ENCODE measurements around the gene PCNX4.

The PCNX4 gene

GRCh38 chr14:60204843-60205774 is 113.4 kb downstream of the PCNX4 start:
- Histone ChIP-seq H4K20me1 (ENCODE audit: insufficient read depth, low read length) (no peaks in the 10 kb centered on the region), H2AFZ (ENCODE audit: low read length) (0 out of 2 replicates have a peak overlapping the region, but pooled peaks have one; percentile 13), H3K27ac (ENCODE audit: low read depth, low read length, poor library complexity, severe bottlenecking) (peak overlapping the region; percentile 100), H3K36me3 (ENCODE audit: insufficient read depth, low read length) (no peaks in the 10 kb centered on the region; the same call in 1 of the 2 replicates), H3K79me2 (ENCODE audit: insufficient read depth, low read length) (no peaks in the 10 kb centered on the region), H3K9me3 (ENCODE audit: low read length) (no peaks in the 10 kb centered on the region; the same call in 1 of the 2 replicates), H3K9ac (ENCODE audit: low read length) (peak overlapping the region; percentile 74), H3K4me3 (ENCODE audit: low read depth, low read length, poor library complexity, severe bottlenecking) (peak overlapping the region; percentile 33), H3K27me3 (ENCODE audit: insufficient read depth, low read length) (no peaks in the 10 kb centered on the region), H3F3A (ENCODE audit: insufficient read depth, low read length) (no peaks in the 10 kb centered on the region), H3K4me2 (ENCODE audit: low read length) (peak overlapping the region; percentile 65), H3K9me2 (ENCODE audit: low read depth, low read length) (no peaks in the 10 kb centered on the region), H3K4me1 (ENCODE audit: insufficient read depth, low read length, severe bottlenecking) (peaks cover 36% of the 10 kb centered on the region)
- TF ChIP-seq CTCF (IDR thresholded peaks at IDR 0.05; ENCODE audit: low read length) = no peak
- TF ChIP-seq EZH2 (IDR thresholded peaks at IDR 0.05; ENCODE audit: borderline replicate concordance, low read length) = no peak

GRCh38 chr14:60206249-60206670 is 114.5 kb downstream of the PCNX4 start:
- Histone ChIP-seq H3F3A (ENCODE audit: insufficient read depth, low read length) (no peaks in the 10 kb centered on the region), H2AFZ (ENCODE audit: low read length) (0 out of 2 replicates have a peak overlapping the region, but pooled peaks have one; percentile 34), H3K4me2 (ENCODE audit: low read length) (no peak overlapping the region), H3K36me3 (ENCODE audit: insufficient read depth, low read length) (no peaks in the 10 kb centered on the region; the same call in 1 of the 2 replicates), H3K9me2 (ENCODE audit: low read depth, low read length) (no peaks in the 10 kb centered on the region), H3K27ac (ENCODE audit: low read depth, low read length, poor library complexity, severe bottlenecking) (peak overlapping the region; percentile 100), H3K9me3 (ENCODE audit: low read length) (no peaks in the 10 kb centered on the region), H3K9ac (ENCODE audit: low read length) (no peak overlapping the region), H3K4me3 (ENCODE audit: low read depth, low read length, poor library complexity, severe bottlenecking) (no peak overlapping the region), H3K4me1 (ENCODE audit: insufficient read depth, low read length, severe bottlenecking) (peaks cover 41% of the 10 kb centered on the region), H4K20me1 (ENCODE audit: insufficient read depth, low read length) (no peaks in the 10 kb centered on the region), H3K79me2 (ENCODE audit: insufficient read depth, low read length) (no peaks in the 10 kb centered on the region), H3K27me3 (ENCODE audit: insufficient read depth, low read length) (no peaks in the 10 kb centered on the region)
- TF ChIP-seq CTCF (IDR thresholded peaks at IDR 0.05; ENCODE audit: low read length) (no peak), EZH2 (IDR thresholded peaks at IDR 0.05; ENCODE audit: borderline replicate concordance, low read length) (no peak)

- H3K4me1 ChIP-seq (ENCODE audit: insufficient read depth, low read length, severe bottlenecking) = peaks cover 48% of the 10 kb centered on the region
- no peak overlapping the region; the same call in 1 of the 2 replicates for H2AFZ ChIP-seq (ENCODE audit: low read length)
- no peaks in the 10 kb centered on the region; the same call in 1 of the 2 replicates for H3K36me3 ChIP-seq (ENCODE audit: insufficient read depth, low read length)
- no peaks in the 10 kb centered on the region for H3K27me3 ChIP-seq (ENCODE audit: insufficient read depth, low read length)
- H3K4me3 ChIP-seq (ENCODE audit: low read depth, low read length, poor library complexity, severe bottlenecking) = no peak overlapping the region
- no peaks in the 10 kb centered on the region for H3K9me2 ChIP-seq (ENCODE audit: low read depth, low read length)
- H3K9me3 ChIP-seq (ENCODE audit: low read length) = no peaks in the 10 kb centered on the region
- no peaks in the 10 kb centered on the region for H4K20me1 ChIP-seq (ENCODE audit: insufficient read depth, low read length)
- H3F3A ChIP-seq (ENCODE audit: insufficient read depth, low read length) = no peaks in the 10 kb centered on the region
- no peak overlapping the region for H3K9ac ChIP-seq (ENCODE audit: low read length)
- TF ChIP-seq CTCF (IDR thresholded peaks at IDR 0.05; ENCODE audit: low read length) (no peak), EZH2 (IDR thresholded peaks at IDR 0.05; ENCODE audit: borderline replicate concordance, low read length) (no peak)
- peak overlapping the region; percentile 31 for H3K27ac ChIP-seq (ENCODE audit: low read depth, low read length, poor library complexity, severe bottlenecking)
- H3K79me2 ChIP-seq (ENCODE audit: insufficient read depth, low read length) = no peaks in the 10 kb centered on the region
- H3K4me2 ChIP-seq (ENCODE audit: low read length) = no peak overlapping the region
Measured at GRCh38 chr14:60206837-60207533, 115.3 kb downstream of the PCNX4 start.

All from OCI-LY1 (cell line).